HepG2 (cell line): ENCODE measurements around the gene TRMT2A. TPM values are rescaled to one million over a fixed set of nuclear protein-coding genes. Genes with fewer than 3 reads are reported as not detected.

Experiments
- ARNT ChIP-seq: fragments of 450-650 bp; IDR thresholded peaks from 2 replicates; pipeline ENCODE4 v1.6.1; 2017
- BORCS8-MEF2B ChIP-seq: sonication (generic); formaldehyde crosslinking; IDR thresholded peaks from 2 replicates; pipeline ENCODE4 v1.8.0; 2022; ENCODE audit warnings: mild to moderate bottlenecking, missing genetic modification reagents
- CTCF ChIP-seq: sonication (generic); formaldehyde crosslinking; IDR thresholded peaks from 2 replicates; pipeline ENCODE4 v1.5.0; 2020; ENCODE audit warnings: mild to moderate bottlenecking, missing genetic modification reagents, moderate library complexity
- GATA4 ChIP-seq: sonication (generic); IDR thresholded peaks from 2 replicates; pipeline ENCODE4 v1.6.1; 2016; ENCODE audit warnings: antibody characterized with exemption, low read depth, borderline replicate concordance
- NFYC ChIP-seq: IDR thresholded peaks from 2 replicates; pipeline ENCODE4 v1.6.1; 2016; ENCODE audit warnings: missing genetic modification reagents, missing compliant biosample characterization
- NONO ChIP-seq, 2 experiments: fragments of 450-650 bp in 1 of 2; sonication (generic) in 1 of 2; formaldehyde crosslinking in 1 of 2; IDR thresholded peaks in 1 of 2; conservative IDR thresholded peaks in 1 of 2; 2 replicates each; pipeline versions ENCODE4 v1.6.1 to v1.8.0; 2017 to 2022; ENCODE audit warnings: mild to moderate bottlenecking in 1 of 2, missing genetic modification reagents in 1 of 2, moderate library complexity in 1 of 2
- NPAS2 ChIP-seq: sonication (generic); formaldehyde crosslinking; IDR thresholded peaks from 2 replicates; pipeline ENCODE4 v1.8.0; 2022; ENCODE audit warnings: mild to moderate bottlenecking, missing genetic modification reagents, borderline replicate concordance
- PAX8 ChIP-seq: sonication (generic); formaldehyde crosslinking; IDR thresholded peaks from 2 replicates; pipeline ENCODE4 v1.8.0; 2022; ENCODE audit warnings: mild to moderate bottlenecking, missing genetic modification reagents, borderline replicate concordance
- PAXIP1 ChIP-seq: sonication (generic); formaldehyde crosslinking; conservative IDR thresholded peaks from 2 replicates; pipeline ENCODE4 v1.4.0; 2020; ENCODE audit warnings: mild to moderate bottlenecking, missing genetic modification reagents, moderate library complexity
- PREB ChIP-seq: sonication (generic); formaldehyde crosslinking; IDR thresholded peaks from 2 replicates; pipeline ENCODE4 v1.4.0; 2020; ENCODE audit warnings: missing genetic modification reagents
- SMAD3 ChIP-seq: sonication (generic); formaldehyde crosslinking; IDR thresholded peaks from 2 replicates; pipeline ENCODE4 v1.4.0; 2020; ENCODE audit warnings: missing genetic modification reagents
- SOX13 ChIP-seq, 3 experiments: fragments of 450-650 bp in 1 of 3; sonication (generic) in 1 of 3; formaldehyde crosslinking in 1 of 3; IDR thresholded peaks in 2 of 3; conservative IDR thresholded peaks in 1 of 3; 2 replicates each; pipeline versions ENCODE4 v1.5.0 to v1.6.1; 2016 to 2020; ENCODE audit warnings: antibody characterized with exemption in 1 of 3, mild to moderate bottlenecking in 1 of 3, missing compliant biosample characterization in 1 of 3, missing genetic modification reagents in 1 of 3, moderate library complexity in 1 of 3
- SRSF1 ChIP-seq: fragments of 200-400 bp; formaldehyde crosslinking; optimal IDR thresholded peaks from 2 replicates; pipeline ENCODE3; 2017; ENCODE audit warnings: mild to moderate bottlenecking, low read depth, low read length, moderate library complexity
- STAT5B ChIP-seq: sonication (generic); formaldehyde crosslinking; IDR thresholded peaks from 2 replicates; pipeline ENCODE4 v1.4.0; 2020; ENCODE audit warnings: missing genetic modification reagents
- TBL1XR1 ChIP-seq: fragments of 150-350 bp; IDR thresholded peaks from 2 replicates; pipeline ENCODE4 v1.6.1; 2014; ENCODE audit warnings: borderline replicate concordance, low read length; ENCODE audit not compliant: partially characterized antibody
- YY1 ChIP-seq: IDR thresholded peaks from 2 replicates; pipeline ENCODE4 v1.6.1; 2011; ENCODE audit warnings: low read length, low read depth, moderate library complexity, mild to moderate bottlenecking; ENCODE audit not compliant: insufficient read depth, insufficient replicate concordance
- ZBTB20 ChIP-seq: sonication (generic); formaldehyde crosslinking; IDR thresholded peaks from 2 replicates; pipeline ENCODE4 v1.8.1; 2023; ENCODE audit warnings: missing genetic modification reagents, low read depth, mild to moderate bottlenecking, borderline replicate concordance
- ZBTB3 ChIP-seq: sonication (generic); formaldehyde crosslinking; IDR thresholded peaks from 2 replicates; pipeline ENCODE4 v1.4.0; 2020; ENCODE audit warnings: low read depth, mild to moderate bottlenecking, moderate library complexity, missing genetic modification reagents, borderline replicate concordance
- ZFX ChIP-seq: sonication (generic); formaldehyde crosslinking; IDR thresholded peaks from 2 replicates; pipeline ENCODE4 v1.4.0; 2020; ENCODE audit warnings: mild to moderate bottlenecking, low read depth, missing genetic modification reagents, moderate library complexity
- ZNF17 ChIP-seq: sonication (generic); formaldehyde crosslinking; IDR thresholded peaks from 2 replicates; pipeline ENCODE4 v1.5.0; 2020; ENCODE audit warnings: mild to moderate bottlenecking, missing genetic modification reagents
- ZNF256 ChIP-seq: sonication (generic); formaldehyde crosslinking; conservative IDR thresholded peaks from 2 replicates; pipeline ENCODE4 v1.4.0; 2020; ENCODE audit warnings: missing genetic modification reagents
- ZNF382 ChIP-seq: sonication (generic); formaldehyde crosslinking; IDR thresholded peaks from 2 replicates; pipeline ENCODE4 v1.5.0; 2020; ENCODE audit warnings: missing genetic modification reagents, mild to moderate bottlenecking, borderline replicate concordance
- ZNF703 ChIP-seq: sonication (generic); formaldehyde crosslinking; IDR thresholded peaks from 2 replicates; pipeline ENCODE4 v1.5.1; 2020; ENCODE audit warnings: missing genetic modification reagents, mild to moderate bottlenecking, moderate library complexity, borderline replicate concordance
- polyA plus RNA-seq, 8 experiments: library from polyadenylated mRNA; depleted of rRNA in 3 of 8; stranded (reverse) in 7 of 8; unstranded in 1 of 8; fragments of >200 nt; fragmentation: Illumina TruSeq in 4 of 8; extraction: Trizol in 4 of 8; gene quantifications; 2 replicates each; pipeline versions ENCODE4 v1.2.1 to v1.2.3, GENCODE V29; 2011 to 2016; ENCODE audit warnings: low read depth in 4 of 8, missing spikeins in 1 of 8, mixed read lengths in 1 of 8; ENCODE audit not compliant: insufficient read depth in 1 of 8
- total RNA-seq, 5 experiments: library from RNA; depleted of rRNA; stranded (reverse); fragments of >200 nt; fragmentation: Illumina TruSeq; extraction: Trizol; gene quantifications; 2 replicates each; pipeline ENCODE4 v1.2.3, GENCODE V29; 2016; ENCODE audit warnings: low read depth in 1 of 5

TRMT2A gene
- total and polyA plus RNA-seq, 2 of the 13 experiments (the other 11 are each of a cell fraction or from before 2014, with no cell fraction given): 24.0 to 30.3 TPM

- TF ChIP-seq ZNF256 (no peak), ZNF703 (CRISPR knock-in tag) (peak; percentile 78; the same call in 1 of the 2 replicates), CTCF (CRISPR knock-in tag) (peak; percentile 65), NONO (IDR thresholded peaks at IDR 0.05) (no peak), NONO (CRISPR knock-in tag; conservative IDR thresholded peaks at IDR 0.05) (peak; percentile 96), PAXIP1 (peak; percentile 66), ARNT (no peak), SMAD3 (CRISPR knock-in tag) (no peak; the same call in 1 of the 2 replicates), TBL1XR1 (peak; percentile 60), YY1 (peak; percentile 76), NPAS2 (CRISPR knock-in tag) (no peak), SOX13 (IDR thresholded peaks at IDR 0.05) (no peak), SOX13 (CRISPR knock-in tag; conservative IDR thresholded peaks at IDR 0.05 in 1 of 2, IDR thresholded peaks at IDR 0.05 in 1 of 2) (peak in 1 of 2 experiments; percentile 69; a peak in 2 of 4 replicates), STAT5B (no peak), ZBTB3 (CRISPR knock-in tag) (no peak), SRSF1 (no peak), PREB (CRISPR knock-in tag) (no peak), NFYC (CRISPR knock-in tag) (peak; percentile 67; the same call in 1 of the 2 replicates), GATA4 (no peak), PAX8 (no peak), BORCS8-MEF2B (CRISPR knock-in tag) (peak; percentile 93), ZNF382 (no peak), ZNF17 (no peak), ZFX (CRISPR knock-in tag) (peak; percentile 83), ZBTB20 (CRISPR knock-in tag) (peak; percentile 60; the same call in 1 of the 2 replicates)
Measured at GRCh38 chr22:20116951-20117632, at the start of gene TRMT2A (continued).
